Effector CD4-positive, alpha-beta T cell (primary cell): ENCODE results near the gene SLX9.

Source experiments
- DNase-seq: peaks from one replicate; pipeline ENCODE4 v3.0.0-alpha.2; 2020

SLX9 gene

GRCh38 chr21:44947930-44948331 is 8.1 kb downstream of the SLX9 start:
- no peak for DNase-seq

- DNase-seq, result no peak
These were observed 8.7 kb downstream of the SLX9 start for GRCh38 chr21:44948426-44949120.

GRCh38 chr21:44949161-44949778 is 9.4 kb downstream of the SLX9 start:
- DNase-seq, result no peak

GRCh38 chr21:44949779-44950198 is 10.0 kb downstream of the SLX9 start:
- DNase-seq, result peak; percentile 85

- DNase-seq, result no peak
These were observed 10.5 kb downstream of the SLX9 start for GRCh38 chr21:44950351-44950750.

- no peak for DNase-seq
These were observed 11.5 kb downstream of the SLX9 start for GRCh38 chr21:44951186-44951915.

- no peak for DNase-seq
These were observed 12.5 kb downstream of the SLX9 start for GRCh38 chr21:44952116-44952928.

- no peak for DNase-seq
These were observed 13.2 kb downstream of the SLX9 start for GRCh38 chr21:44952929-44953627.

GRCh38 chr21:44953628-44954021 is 13.8 kb downstream of the SLX9 start:
- DNase-seq, result no peak

- DNase-seq, result no peak
These were observed 14.5 kb downstream of the SLX9 start for GRCh38 chr21:44954281-44954771.

GRCh38 chr21:44955141-44955797 is 15.4 kb downstream of the SLX9 start:
- DNase-seq, result no peak

- no peak for DNase-seq
These were observed 16.0 kb downstream of the SLX9 start for GRCh38 chr21:44955798-44956175.

GRCh38 chr21:44956356-44957046 is 16.7 kb downstream of the SLX9 start:
- no peak for DNase-seq

- DNase-seq, result no peak
These were observed 17.4 kb downstream of the SLX9 start for GRCh38 chr21:44957047-44957831.

- no peak for DNase-seq
These were observed 18.1 kb downstream of the SLX9 start for GRCh38 chr21:44957901-44958451.

GRCh38 chr21:44958471-44959191 is 18.8 kb downstream of the SLX9 start:
- DNase-seq, result no peak

- no peak for DNase-seq
These were observed 19.7 kb downstream of the SLX9 start for GRCh38 chr21:44959376-44960091.
